ENCODE data around the gene TPD52L1.
"Not testable (repeated sequence)": the region's sequence is repeated elsewhere in the genome, so short reads cannot be mapped to it uniquely, and the experiment has no call there.

The TPD52L1 gene

DNA sequence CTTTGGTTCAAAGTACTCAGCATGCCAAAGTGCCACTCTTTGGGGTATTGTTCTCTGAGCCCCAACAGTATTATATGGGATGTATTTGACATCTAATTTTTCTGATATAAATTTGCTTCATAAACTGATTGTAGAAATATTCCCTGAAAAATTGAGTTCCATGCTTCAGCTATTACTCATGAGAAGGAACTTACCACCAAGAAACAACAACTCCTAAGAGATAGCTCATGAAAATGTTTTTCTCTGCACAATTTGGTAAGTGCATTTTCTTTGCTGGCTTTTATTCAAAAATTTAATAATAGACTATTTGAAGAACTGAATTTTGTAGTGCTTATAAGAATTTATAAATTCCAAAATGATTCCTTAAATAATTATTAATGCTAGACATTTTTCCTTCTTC is 12.8 kb upstream of the TPD52L1 start:
- no peak for DNase-seq

- DNase-seq = no peak
These were observed 11.0 kb upstream of the TPD52L1 start for GRCh38 chr6:125142618-125143017.

DNA sequence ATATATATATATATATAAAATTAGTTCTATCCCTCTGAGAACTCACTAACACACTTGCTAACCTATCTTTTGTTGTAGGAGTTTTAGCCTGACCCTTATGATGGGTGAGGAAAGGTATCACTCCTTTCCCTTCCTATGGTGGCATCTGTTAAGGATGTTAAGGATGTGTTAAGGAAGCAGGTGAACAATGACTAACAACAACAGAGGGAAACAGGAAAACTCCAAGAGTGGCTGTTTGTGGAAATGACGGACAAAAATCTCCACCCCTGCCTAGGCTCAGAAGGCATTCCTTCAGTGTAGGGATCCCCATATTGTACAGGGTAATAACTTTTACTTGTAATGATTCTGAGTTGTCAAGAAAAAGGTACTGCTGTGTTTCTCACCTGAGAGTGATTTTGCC is 8.8 kb upstream of the TPD52L1 start:
- DNase-seq = no peak

- DNase-seq = no peak
These were observed 4.1 kb upstream of the TPD52L1 start for GRCh38 chr6:125149256-125150144.

DNA sequence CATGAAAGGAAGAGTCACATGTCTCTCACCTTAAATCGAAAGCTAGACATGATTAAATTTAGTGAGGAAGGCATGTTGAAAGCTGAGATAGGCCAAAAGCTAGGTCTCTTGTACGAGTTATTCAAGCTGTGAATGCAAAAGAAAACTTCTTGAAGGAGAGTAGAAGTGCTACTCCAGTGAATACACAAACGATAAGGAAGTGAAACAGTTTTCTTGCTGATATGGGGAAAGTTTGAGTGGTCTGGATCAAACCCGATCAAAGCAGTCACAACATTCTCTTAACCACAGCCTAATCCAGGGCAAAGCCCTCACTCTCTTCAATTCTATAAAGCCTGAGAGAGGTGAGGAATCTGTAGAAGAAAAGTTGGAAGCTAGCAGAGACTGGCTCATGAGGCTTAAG is 1.9 kb upstream of the TPD52L1 start:
- no peak for DNase-seq

DNA sequence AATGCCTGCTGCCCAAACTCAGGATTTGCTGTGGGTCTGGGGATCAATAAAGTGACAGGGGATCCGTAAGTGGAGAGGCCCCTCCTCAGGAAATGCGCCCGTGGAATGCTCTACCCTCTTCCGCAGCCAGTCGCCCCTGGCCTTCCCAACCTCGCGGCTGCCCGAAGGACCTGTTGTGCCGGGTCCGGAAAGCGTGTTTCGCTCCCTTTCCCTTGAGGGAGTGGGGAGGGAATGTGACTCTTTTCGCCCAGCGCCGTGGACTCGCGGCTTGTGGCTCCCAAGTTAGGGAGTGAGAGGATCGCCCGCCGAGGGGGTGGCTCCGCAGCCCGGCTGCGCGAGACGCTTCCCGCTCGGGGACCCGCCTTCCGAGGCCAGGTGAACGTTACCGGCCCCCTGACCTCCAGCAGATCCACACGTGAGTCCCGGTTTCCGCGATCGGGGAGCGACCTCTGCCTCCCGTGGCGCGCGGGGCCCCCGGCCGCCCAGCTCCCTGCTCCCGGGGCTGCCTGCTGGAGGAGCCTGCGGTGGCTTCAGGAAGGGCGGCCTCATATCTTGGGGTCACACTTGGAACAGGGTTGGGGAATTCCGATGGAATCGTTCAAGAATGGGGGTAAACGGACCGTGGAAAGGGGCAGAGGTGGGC is 666 bp downstream of the TPD52L1 start:
- DNase-seq = peak in 5 of 56 donors; percentile 7 to 47 (median 20)

DNA sequence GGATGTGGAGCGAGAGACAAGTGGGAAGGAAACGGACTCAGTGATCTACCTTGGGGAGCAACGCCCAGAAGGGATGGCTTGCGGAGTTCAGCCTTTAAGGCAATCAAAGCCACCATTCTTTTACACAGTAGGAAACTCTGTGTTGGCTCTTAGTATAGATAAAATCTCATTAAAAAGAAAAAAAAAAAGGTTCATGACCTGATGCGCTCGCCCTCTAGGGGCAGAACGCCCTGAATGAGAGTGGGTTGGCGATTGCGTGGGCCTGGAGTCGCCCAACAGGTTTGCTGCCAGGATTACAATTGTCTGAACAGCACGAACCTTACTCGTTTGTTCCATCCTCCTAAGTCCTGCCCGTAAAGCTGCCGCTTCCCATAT is 1.2 kb downstream of the TPD52L1 start:
- peak in 4 of 56 donors; percentile 1 to 11 (median 8) for DNase-seq

DNA sequence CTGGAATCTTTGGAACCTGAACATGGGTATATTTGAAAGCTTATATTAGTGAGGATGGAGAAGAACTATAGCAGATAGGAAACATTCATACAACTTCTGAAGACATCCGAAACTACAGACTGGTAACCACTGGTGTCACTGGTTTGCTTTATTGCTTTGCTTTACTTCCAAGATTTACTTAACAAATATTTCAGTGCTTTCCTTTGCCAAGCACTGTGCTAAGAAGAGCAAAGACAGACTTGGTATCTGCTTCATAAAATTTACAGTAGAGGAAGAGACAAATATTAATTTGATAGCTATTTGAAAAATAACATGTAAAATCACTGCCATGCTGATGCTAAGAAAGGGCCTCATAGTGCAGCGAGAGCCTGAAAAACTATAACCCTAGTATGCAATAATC is 1.8 kb downstream of the TPD52L1 start:
- DNase-seq = no peak

DNA sequence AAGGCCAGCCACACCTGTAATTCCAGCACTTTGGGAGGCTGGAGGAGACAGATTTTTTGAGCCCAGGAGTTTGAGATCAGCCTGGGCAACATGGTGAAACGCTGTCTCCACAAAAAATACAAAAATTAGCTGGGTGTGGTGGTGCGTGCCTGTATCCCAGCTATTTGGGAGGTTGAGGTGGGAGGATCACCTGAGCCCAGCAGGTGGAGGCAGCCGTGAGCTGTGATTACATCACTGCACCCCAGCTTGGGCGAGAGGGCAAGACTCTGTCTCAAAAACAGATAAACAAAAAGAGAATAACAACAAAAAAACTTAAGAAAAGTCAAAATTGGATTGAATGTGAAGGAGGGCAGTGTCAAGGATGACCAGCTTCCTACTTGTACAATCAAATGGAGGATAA is 2.9 kb downstream of the TPD52L1 start:
- no peak for DNase-seq

GRCh38 chr6:125157280-125157679 is 3.7 kb downstream of the TPD52L1 start:
- DNase-seq = no peak

GRCh38 chr6:125157725-125158124 is 4.2 kb downstream of the TPD52L1 start:
- no peak for DNase-seq

DNA sequence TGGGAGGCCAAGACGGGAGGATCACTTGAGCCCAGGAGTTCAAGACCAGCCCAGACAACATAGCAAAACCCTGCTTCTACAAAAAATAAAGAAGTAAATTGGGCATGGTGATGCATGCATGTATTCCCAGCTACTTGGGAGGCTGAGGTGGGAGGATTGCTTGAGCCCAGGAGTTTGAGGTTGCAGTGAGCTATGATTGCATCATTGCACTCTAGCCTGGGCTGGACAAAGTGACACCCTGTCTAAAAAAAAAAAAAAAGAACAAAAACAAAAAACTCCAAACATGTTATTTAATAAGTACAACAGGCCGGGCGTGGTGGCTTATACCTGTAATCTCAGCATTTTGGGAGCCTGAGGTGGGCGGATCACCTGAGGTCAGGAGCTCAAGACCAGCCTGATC is 9.8 kb downstream of the TPD52L1 start:
- not testable (repeated sequence) for DNase-seq

- DNase-seq = no peak
These were observed 10.2 kb downstream of the TPD52L1 start for GRCh38 chr6:125163811-125164210.

- DNase-seq = no peak
These were observed 11.1 kb downstream of the TPD52L1 start for GRCh38 chr6:125164696-125165095.

DNA sequence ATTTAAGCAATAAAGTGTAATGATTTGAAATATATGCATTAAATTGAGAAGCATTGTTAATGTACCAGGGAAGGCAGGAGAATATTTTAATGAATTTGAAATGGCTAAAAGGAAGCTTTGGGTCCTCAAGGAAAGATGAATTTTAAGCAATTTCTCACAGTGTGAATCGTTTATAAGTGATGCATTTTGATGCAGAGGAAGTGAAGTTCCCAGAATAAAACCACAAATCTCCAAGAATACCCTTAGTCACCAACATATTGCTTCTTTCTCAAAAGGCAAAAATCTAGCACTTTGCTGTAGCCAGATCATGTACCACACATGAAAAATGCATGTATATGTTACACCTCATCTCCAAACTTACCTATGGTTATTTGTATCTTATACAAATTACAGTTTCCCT is 11.7 kb downstream of the TPD52L1 start:
- no peak for DNase-seq

GRCh38 chr6:125165776-125166175 is 12.2 kb downstream of the TPD52L1 start:
- DNase-seq = no peak

DNA sequence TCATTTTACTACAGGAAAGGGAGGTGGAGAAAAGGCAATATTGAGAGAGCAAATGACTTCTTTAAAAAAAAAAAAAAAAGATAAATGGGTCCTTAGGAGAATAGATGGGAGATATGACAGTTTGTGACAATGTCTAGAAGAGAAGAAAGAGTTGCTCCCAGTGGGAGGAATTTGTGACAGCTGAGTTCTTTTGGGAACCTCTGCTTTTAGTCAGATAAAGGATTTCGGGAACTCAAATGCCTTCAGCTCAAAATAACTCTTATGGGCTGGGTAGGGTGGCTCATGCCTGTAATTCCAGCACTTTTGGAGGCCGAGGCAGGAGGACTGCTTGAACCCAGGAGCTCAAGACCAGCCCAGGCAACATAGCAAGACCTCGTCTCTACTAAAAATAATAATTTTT is 13.1 kb downstream of the TPD52L1 start:
- DNase-seq = no peak

- DNase-seq = no peak
These were observed 14.0 kb downstream of the TPD52L1 start for GRCh38 chr6:125167579-125167978.

DNA sequence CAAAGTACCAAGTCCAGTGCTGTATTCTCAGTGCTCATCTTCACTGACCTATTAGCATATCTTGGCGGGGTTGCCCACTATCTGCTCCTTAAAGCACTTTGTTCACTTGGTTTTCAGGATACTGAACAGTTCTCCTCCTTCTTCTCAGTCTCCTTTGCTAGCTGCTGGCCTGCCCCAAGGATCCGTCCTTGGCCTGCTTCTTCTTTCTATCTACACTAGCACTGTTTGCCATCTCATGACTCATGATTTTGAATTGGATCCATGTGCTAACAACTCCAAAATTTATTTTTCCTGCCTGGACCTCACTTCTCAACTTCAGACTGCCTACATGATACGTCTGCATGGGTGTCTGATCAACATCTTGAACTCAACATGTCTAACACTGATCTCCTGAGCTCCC is 15.5 kb downstream of the TPD52L1 start:
- DNase-seq = no peak

DNA sequence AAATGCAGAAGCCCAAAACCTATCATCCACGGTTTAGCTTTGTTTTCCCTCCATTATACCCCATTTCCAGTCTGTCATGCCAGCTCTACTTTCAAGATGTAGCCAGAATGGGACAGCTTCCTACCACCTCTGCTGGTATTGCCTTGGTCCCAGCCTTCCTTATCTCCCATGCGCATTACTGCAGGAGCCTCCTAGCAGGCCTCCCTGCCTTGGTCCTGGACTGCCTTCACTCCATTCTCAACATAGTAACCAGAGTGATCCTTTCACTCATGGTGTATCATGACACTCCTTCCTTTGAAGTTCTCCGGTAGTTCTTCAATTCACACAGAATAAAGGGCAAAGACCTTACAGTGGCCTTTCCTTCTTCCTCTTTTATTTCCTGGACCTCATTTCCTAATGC is 15.9 kb downstream of the TPD52L1 start:
- no peak for DNase-seq

- no peak for DNase-seq
These were observed 16.8 kb downstream of the TPD52L1 start for GRCh38 chr6:125170376-125170775.

DNA sequence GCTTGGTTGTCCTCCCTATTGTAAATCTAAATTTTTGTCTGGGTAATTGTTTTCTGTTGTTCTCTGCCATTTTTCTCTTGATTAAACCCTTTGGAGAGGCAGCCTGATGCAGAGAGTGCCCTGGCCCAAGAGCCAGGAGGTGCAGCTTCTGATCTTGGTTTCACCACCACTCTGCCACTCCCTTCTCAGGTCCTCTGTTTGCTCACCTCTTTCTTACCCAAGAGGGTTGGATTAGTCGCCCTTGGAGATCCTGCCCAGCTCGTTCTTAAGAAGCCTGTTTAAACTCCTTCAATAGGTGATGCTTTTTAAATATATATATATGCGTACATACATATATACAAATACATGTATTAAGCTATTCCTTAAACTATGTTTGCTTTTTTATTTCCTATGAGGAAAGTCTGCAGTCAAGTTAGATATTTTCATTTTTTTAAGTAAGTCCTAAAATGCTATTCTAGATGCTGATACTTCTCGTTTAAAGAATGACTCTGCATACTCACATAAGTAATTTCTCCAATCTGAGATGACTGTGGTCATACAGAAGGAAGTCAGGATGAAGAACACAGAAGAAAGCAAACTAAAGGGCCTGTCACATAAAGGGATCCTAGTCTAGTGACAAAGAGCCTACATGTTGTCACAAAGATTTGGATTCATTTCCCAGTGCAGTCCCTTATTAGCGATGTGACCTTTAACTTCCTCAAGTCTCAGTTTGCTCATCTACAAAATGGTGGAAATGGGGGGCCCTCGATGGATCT is 19.9 kb downstream of the TPD52L1 start:
- DNase-seq = no peak

Measured in amygdala (tissue), 56 donors.